Stimulated activated memory B cell treated with anti-CD40 and anti-IgM and Interleukin-4, amounts not matched to agents 10 μg/mL and 1 μg/mL and 100 μg/mL, for 72 hours (primary cell): ENCODE measurements around the gene COG5.

Source experiments
- ATAC-seq: fragments of 150-1000 bp; cut with Tn5 transposase; 2 replicates; pipeline ENCODE4 v1.10.0; 2021
- H3K27ac Mint-ChIP-seq: one replicate; pipeline ENCODE4 v1.8.0; 2022; ENCODE audit warnings: mild to moderate bottlenecking, mixed read lengths
- H3K27me3 Mint-ChIP-seq: one replicate; pipeline ENCODE4 v1.8.0; 2022; ENCODE audit warnings: mixed read lengths
- H3K36me3 Mint-ChIP-seq: one replicate; pipeline ENCODE4 v1.8.0; 2022; ENCODE audit warnings: mixed read lengths
- H3K4me1 Mint-ChIP-seq: one replicate; pipeline ENCODE4 v1.8.0; 2022; ENCODE audit warnings: mixed read lengths
- H3K4me3 Mint-ChIP-seq: one replicate; pipeline ENCODE4 v1.8.0; 2022; ENCODE audit warnings: mild to moderate bottlenecking, moderate library complexity, mixed read lengths
- H3K9me3 Mint-ChIP-seq: one replicate; pipeline ENCODE4 v1.8.0; 2022; ENCODE audit warnings: mixed read lengths

COG5 gene

GRCh38 chr7:107467972-107468371, 95.7 kb downstream of the COG5 start:
- H3K9me3 Mint-ChIP-seq: no peaks in the 10 kb centered on the region
- H3K4me3 Mint-ChIP-seq: no peak overlapping the region
- no peaks in the 10 kb centered on the region for H3K27me3 Mint-ChIP-seq
- peaks cover 22% of the 10 kb centered on the region for H3K4me1 Mint-ChIP-seq
- H3K36me3 Mint-ChIP-seq: no peaks in the 10 kb centered on the region
- ATAC-seq: no peak
- no peak overlapping the region for H3K27ac Mint-ChIP-seq

DNA sequence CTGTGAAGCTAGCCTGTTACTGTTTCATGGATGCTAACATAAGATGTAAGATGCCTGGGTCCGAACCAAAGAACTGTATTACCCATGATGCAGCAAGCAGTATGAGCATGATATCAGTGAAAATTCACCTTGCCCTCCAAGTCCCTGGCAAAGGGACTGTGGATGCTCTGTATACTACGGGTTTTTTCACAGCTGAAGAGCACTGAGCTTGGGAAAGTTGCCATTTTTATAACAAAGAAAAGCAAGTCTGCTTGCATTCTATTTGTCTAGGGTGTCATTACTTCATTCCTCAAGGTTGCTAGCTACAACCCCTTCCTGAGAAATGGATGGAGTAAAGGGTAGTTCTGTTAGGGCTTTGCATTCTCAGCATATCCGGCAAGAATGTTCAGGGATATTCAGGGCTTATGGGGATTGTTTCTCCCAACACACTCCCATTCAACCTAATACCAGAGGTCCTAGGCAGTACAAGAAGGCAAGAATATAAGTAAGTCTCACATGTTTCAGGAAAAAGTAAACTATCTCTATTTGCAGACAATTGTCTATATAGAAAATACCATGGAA, 99.0 kb downstream of the COG5 start:
- Mint-ChIP-seq H3K27me3 (no peaks in the 10 kb centered on the region), H3K36me3 (peaks cover under 1% of the 10 kb centered on the region), H3K27ac (no peak overlapping the region), H3K4me3 (no peak overlapping the region), H3K9me3 (no peaks in the 10 kb centered on the region), H3K4me1 (peaks cover 15% of the 10 kb centered on the region)
- no peak for ATAC-seq

DNA sequence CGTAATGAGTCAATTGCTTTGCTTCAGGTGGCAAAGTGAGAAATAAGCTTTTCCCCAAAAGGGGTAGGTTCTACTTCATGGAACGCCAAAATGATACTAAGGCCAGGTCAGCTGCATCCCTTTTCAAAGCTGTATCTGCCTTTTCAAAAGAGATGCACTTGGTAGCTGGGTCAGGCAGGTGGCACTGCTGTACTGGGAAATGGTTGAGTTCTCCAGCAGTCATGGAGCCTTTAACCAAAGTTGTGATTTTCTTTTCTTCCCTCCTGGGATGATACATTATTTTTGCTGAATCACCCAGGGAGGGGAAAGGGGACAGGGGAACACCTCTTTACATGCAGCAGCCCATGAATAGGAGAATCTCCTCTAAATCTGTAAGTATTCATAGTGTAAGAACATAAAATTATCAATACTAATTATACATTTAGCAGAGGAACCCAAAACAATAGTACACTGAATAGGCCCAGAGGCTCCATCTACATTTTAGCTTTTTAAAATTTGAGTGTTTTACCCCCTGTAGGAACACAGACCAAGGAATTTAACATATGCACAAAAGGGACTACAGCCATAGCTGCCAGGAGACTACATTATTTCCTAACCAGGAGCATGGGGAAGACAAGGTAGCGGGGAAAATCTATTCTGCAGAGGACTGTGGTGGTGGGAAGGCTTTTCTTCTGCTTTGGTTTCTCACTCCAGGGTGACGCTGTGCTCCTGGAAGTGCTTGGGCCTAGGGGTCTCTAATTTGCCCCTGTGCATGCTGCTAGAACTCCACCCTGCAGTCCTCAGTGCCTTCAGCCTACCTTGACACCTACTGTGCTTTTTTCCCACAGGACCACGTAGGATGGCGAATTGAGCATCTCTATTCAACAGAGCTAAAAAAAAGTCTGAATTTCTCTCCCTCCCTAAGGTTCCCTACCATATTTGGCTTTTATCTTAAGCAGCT, 100.3 kb downstream of the COG5 start:
- H3K4me1 Mint-ChIP-seq: peaks cover 14% of the 10 kb centered on the region
- no peak overlapping the region for H3K27ac Mint-ChIP-seq
- H3K9me3 Mint-ChIP-seq: no peaks in the 10 kb centered on the region
- peak; percentile 61 for ATAC-seq
- no peak overlapping the region for H3K4me3 Mint-ChIP-seq
- peaks cover 14% of the 10 kb centered on the region for H3K36me3 Mint-ChIP-seq
- no peaks in the 10 kb centered on the region for H3K27me3 Mint-ChIP-seq

DNA sequence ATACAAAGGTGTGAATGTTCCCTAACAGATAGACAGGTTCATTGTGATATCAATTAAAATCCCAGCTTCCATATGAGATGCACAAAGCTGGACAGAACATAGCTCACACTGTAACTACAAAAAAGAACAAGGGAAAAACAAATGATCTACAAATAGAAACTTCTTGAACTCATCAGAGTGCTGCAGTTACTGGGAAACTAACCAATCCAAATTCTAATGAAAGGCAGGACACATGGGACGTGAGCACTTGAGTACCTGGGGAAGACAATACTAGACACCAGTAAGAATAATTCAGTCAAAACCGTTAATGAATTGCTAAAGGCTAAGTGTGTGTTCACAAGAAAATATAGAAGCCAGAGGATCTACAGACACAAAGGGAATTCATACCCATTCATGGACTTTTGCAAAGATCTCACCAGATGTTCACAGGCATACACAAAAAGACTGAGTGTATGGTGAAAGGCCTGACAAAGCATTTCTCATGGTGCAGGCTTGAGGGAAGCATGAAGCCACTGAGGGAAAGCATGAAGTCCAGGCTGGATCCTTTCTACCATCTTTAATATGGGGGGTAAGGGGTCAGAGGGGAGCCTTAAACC, 101.7 kb downstream of the COG5 start:
- Mint-ChIP-seq H3K4me3 (no peak overlapping the region), H3K36me3 (peaks cover 28% of the 10 kb centered on the region), H3K27ac (no peak overlapping the region), H3K4me1 (peaks cover 9% of the 10 kb centered on the region), H3K27me3 (no peaks in the 10 kb centered on the region), H3K9me3 (no peaks in the 10 kb centered on the region)
- ATAC-seq: no peak

- H3K36me3 Mint-ChIP-seq: peaks cover 67% of the 10 kb centered on the region
- H3K27me3 Mint-ChIP-seq: no peaks in the 10 kb centered on the region
- no peaks in the 10 kb centered on the region for H3K4me1 Mint-ChIP-seq
- no peak overlapping the region for H3K27ac Mint-ChIP-seq
- no peak for ATAC-seq
- H3K9me3 Mint-ChIP-seq: no peaks in the 10 kb centered on the region
- no peak overlapping the region for H3K4me3 Mint-ChIP-seq
These were observed 110.3 kb downstream of the COG5 start for GRCh38 chr7:107453388-107453787.

GRCh38 chr7:107450970-107451369, 112.8 kb downstream of the COG5 start:
- H3K27me3 Mint-ChIP-seq: no peaks in the 10 kb centered on the region
- H3K36me3 Mint-ChIP-seq: peaks cover 49% of the 10 kb centered on the region
- no peak for ATAC-seq
- H3K27ac Mint-ChIP-seq: no peak overlapping the region
- no peaks in the 10 kb centered on the region for H3K4me1 Mint-ChIP-seq
- H3K9me3 Mint-ChIP-seq: no peaks in the 10 kb centered on the region
- H3K4me3 Mint-ChIP-seq: no peak overlapping the region

- H3K4me3 Mint-ChIP-seq: no peak overlapping the region
- no peak overlapping the region for H3K27ac Mint-ChIP-seq
- H3K4me1 Mint-ChIP-seq: no peaks in the 10 kb centered on the region
- ATAC-seq: no peak
- no peaks in the 10 kb centered on the region for H3K27me3 Mint-ChIP-seq
- peaks cover 38% of the 10 kb centered on the region for H3K36me3 Mint-ChIP-seq
- no peaks in the 10 kb centered on the region for H3K9me3 Mint-ChIP-seq
These were observed 116.7 kb downstream of the COG5 start for GRCh38 chr7:107446988-107447387.

DNA sequence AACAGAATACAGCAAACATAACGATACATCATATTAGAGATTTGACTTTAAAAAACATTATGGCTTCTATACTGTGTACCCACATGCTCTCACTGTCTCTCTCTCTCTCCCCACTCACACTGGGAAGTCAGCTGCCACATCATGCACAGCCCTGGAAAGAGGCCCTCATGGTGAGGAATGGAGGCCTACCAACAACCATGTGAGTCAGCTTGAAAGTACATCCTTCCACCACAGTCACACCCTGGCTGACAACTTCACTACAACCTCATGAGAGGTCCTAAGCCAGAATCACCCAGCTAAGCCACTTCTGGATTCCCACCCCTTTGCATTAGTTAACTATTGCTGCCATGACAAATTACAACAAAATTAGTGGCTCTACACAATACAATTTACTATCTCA, 117.2 kb downstream of the COG5 start:
- ATAC-seq: no peak
- no peaks in the 10 kb centered on the region for H3K9me3 Mint-ChIP-seq
- H3K27me3 Mint-ChIP-seq: no peaks in the 10 kb centered on the region
- H3K4me1 Mint-ChIP-seq: no peaks in the 10 kb centered on the region
- H3K27ac Mint-ChIP-seq: no peak overlapping the region
- H3K4me3 Mint-ChIP-seq: no peak overlapping the region
- peaks cover 40% of the 10 kb centered on the region for H3K36me3 Mint-ChIP-seq

DNA sequence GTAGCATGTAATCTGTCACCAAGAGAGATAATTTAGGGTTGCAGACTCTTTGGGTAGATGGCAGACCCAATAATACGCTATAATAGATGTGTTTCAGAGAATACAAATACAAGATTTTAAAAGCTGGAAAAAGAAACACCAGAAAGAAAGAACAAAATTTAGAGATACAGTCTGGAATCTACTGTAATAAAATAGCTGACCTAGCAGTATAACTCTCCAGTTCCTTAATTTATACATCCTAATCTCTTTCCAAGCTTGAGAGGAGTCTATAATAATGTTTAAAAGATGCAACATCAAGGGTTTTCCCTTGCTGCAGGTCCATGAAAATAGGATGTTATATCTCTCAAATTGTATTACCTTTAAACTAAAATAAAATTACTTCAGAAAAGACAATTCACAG, 121.0 kb downstream of the COG5 start:
- ATAC-seq: no peak
- Mint-ChIP-seq H3K36me3 (peaks cover 23% of the 10 kb centered on the region), H3K9me3 (no peaks in the 10 kb centered on the region), H3K4me1 (peaks cover 5% of the 10 kb centered on the region), H3K4me3 (no peak overlapping the region), H3K27ac (no peak overlapping the region), H3K27me3 (no peaks in the 10 kb centered on the region)

DNA sequence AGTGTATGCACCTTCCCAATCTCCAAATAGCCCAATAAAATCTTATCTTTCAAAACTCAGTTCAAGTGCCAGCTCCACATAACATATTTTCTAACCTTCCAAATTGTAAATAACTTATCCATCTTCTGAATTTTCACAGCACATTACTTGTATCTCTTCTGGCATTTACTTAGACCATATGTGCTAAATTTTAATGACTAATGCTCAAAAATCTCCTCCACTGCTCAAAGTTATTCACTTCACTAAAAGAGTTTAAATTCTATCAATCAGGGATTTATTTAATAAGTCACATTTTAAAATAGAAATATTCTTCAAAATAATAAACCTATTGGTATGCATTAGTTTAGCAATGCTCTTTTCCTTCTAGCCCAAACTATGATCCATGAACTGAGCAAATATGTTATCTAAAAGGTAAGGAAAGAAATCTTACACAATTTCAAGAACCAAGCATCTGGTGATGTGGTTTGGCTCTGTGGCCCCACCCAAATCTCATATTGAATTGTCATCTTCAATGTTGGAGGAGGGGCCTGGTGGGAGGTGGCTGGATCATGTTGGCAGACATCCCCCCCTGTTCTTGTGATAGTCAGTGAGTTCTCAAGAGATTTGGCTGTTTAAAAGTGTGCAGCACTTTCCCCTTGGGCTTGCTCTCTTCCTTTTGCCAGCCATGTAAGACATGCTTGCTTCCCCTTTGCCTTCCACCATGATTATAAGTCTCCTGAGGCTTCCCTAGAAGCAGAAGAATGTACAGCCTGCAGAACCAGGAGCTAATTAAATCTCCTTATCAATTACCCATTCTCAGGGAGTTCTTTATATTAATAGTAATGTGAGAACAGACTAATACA, 121.9 kb downstream of the COG5 start:
- Mint-ChIP-seq H3K4me1 (peaks cover 5% of the 10 kb centered on the region), H3K36me3 (peaks cover 23% of the 10 kb centered on the region), H3K4me3 (no peak overlapping the region), H3K27ac (no peak overlapping the region), H3K9me3 (no peaks in the 10 kb centered on the region), H3K27me3 (no peaks in the 10 kb centered on the region)
- ATAC-seq: no peak

GRCh38 chr7:107439025-107439424, 124.7 kb downstream of the COG5 start:
- peaks cover 42% of the 10 kb centered on the region for H3K36me3 Mint-ChIP-seq
- peaks cover 7% of the 10 kb centered on the region for H3K9me3 Mint-ChIP-seq

GRCh38 chr7:107435749-107436148, 128.0 kb downstream of the COG5 start:
- peaks cover 7% of the 10 kb centered on the region for H3K9me3 Mint-ChIP-seq
- no peaks in the 10 kb centered on the region for H3K27me3 Mint-ChIP-seq
- H3K36me3 Mint-ChIP-seq: peaks cover 37% of the 10 kb centered on the region
- H3K4me3 Mint-ChIP-seq: no peak overlapping the region
- H3K4me1 Mint-ChIP-seq: peaks cover 6% of the 10 kb centered on the region
- ATAC-seq: no peak
- no peak overlapping the region for H3K27ac Mint-ChIP-seq

More at GRCh38 chr7:107439025-107439424, 124.7 kb downstream of the COG5 start:
- no peak overlapping the region for H3K4me3 Mint-ChIP-seq
- no peak overlapping the region for H3K27ac Mint-ChIP-seq
- H3K27me3 Mint-ChIP-seq: no peaks in the 10 kb centered on the region
- H3K4me1 Mint-ChIP-seq: peaks cover 5% of the 10 kb centered on the region
- ATAC-seq: no peak

DNA sequence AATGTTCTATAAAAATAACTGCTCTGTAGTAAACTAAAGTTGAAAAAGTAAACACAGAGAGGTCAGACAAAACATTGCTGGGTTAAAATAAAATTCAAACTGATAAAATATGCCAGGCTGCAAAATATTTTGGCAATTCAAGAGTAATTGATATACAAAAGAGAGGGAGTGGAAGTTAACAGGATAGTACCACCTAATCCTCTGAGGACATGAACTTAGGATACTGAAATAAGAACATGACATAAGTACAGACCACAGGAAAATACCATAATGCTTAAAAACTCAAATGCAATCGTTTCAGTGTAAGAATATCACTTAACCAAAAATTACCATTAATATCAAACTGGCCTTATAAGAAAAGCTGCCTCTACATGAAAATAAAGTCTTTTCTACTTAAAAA, 131.5 kb downstream of the COG5 start:
- peaks cover 10% of the 10 kb centered on the region for H3K9me3 Mint-ChIP-seq
- H3K36me3 Mint-ChIP-seq: peaks cover 58% of the 10 kb centered on the region
- peaks cover 12% of the 10 kb centered on the region for H3K4me1 Mint-ChIP-seq
- ATAC-seq: no peak
- no peaks in the 10 kb centered on the region for H3K27me3 Mint-ChIP-seq
- no peak overlapping the region for H3K27ac Mint-ChIP-seq
- H3K4me3 Mint-ChIP-seq: no peak overlapping the region

GRCh38 chr7:107430057-107430456, 133.7 kb downstream of the COG5 start:
- no peak for ATAC-seq
- Mint-ChIP-seq H3K27me3 (no peaks in the 10 kb centered on the region), H3K4me3 (no peak overlapping the region)

GRCh38 chr7:107428642-107429041, 135.1 kb downstream of the COG5 start:
- Mint-ChIP-seq H3K4me1 (peaks cover 12% of the 10 kb centered on the region), H3K27me3 (no peaks in the 10 kb centered on the region), H3K9me3 (peaks cover 2% of the 10 kb centered on the region), H3K36me3 (peaks cover 45% of the 10 kb centered on the region), H3K4me3 (no peak overlapping the region), H3K27ac (no peak overlapping the region)
- ATAC-seq: no peak

More at GRCh38 chr7:107430057-107430456, 133.7 kb downstream of the COG5 start:
- peaks cover 12% of the 10 kb centered on the region for H3K4me1 Mint-ChIP-seq
- peaks cover 47% of the 10 kb centered on the region for H3K36me3 Mint-ChIP-seq
- no peak overlapping the region for H3K27ac Mint-ChIP-seq
- peaks cover 2% of the 10 kb centered on the region for H3K9me3 Mint-ChIP-seq
